T-helper 9 cell (primary cell): Measurements from ENCODE around the gene TRIM46.
"Not testable (repeated sequence)": the region's sequence is repeated elsewhere in the genome, so short reads cannot be mapped to it uniquely, and the experiment has no call there.

Experiments
- DNase-seq: peaks from one replicate; pipeline ENCODE4 v3.0.0-alpha.2; 2020

The TRIM46 gene

GRCh38 chr1:155189926-155190325, 16.3 kb downstream of the TRIM46 start:
- not testable (repeated sequence) for DNase-seq

GRCh38 chr1:155191904-155192303, 18.3 kb downstream of the TRIM46 start:
- no peak for DNase-seq

GRCh38 chr1:155192346-155193274, 19.0 kb downstream of the TRIM46 start:
- DNase-seq, result no peak

- peak; percentile 58 for DNase-seq
Observed at GRCh38 chr1:155193275-155193990, 19.8 kb downstream of the TRIM46 start.

DNA sequence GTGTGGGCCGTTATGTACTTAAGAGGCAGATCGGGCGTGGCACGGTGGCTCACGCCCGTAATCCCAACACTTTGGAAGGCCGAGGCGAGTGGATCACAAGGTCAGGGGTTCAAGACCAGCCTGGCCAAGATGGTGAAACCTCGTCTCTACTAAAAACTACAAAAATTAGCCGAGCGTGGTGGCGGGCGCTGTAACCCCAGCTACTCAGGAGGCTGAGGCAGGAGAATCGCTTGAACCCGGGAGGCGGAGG, 20.3 kb downstream of the TRIM46 start:
- DNase-seq, result not testable (repeated sequence)

DNA sequence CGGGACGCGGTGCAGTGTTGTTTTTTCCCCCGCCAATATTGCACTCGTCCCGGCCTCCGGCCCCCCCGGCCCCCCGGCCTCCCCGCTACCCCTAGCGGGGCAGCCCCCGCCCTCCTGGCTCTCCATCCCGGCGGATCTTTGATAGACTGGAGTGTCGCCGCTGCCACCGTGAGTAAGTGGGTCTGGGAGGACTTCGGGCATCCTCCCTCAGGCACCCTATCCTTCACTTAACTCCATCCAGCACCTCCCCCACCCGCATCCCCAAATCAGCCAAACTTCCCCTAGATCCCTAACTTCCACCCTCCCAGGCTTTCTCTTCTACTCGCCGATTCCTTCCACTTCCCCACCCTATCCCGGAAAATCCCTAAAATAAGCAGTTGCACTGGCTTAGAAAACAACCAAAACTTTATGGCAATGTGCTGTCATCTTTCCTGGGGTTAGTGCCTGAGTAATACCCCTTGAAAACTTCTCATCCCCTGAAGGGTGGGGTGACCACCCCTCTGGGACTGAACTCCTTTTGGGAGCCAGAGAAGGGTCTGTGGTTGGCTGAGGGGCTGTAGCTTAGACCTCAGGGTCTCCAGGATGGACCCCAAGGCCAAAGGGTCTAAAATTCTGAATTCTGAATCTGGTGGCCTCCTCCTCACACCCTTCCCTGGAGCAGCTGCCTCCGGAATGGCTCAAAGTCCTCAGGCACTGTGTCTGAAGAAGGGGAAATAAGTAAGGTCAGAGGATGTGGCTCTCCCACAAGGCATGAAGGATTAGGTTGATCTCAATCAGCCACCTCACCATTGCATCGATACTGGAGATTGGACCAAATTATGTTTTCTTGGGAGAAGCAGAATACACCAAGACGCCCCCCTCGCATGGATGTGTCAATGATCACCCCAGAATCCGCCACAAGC, 21.8 kb downstream of the TRIM46 start:
- DNase-seq, result no peak

DNA sequence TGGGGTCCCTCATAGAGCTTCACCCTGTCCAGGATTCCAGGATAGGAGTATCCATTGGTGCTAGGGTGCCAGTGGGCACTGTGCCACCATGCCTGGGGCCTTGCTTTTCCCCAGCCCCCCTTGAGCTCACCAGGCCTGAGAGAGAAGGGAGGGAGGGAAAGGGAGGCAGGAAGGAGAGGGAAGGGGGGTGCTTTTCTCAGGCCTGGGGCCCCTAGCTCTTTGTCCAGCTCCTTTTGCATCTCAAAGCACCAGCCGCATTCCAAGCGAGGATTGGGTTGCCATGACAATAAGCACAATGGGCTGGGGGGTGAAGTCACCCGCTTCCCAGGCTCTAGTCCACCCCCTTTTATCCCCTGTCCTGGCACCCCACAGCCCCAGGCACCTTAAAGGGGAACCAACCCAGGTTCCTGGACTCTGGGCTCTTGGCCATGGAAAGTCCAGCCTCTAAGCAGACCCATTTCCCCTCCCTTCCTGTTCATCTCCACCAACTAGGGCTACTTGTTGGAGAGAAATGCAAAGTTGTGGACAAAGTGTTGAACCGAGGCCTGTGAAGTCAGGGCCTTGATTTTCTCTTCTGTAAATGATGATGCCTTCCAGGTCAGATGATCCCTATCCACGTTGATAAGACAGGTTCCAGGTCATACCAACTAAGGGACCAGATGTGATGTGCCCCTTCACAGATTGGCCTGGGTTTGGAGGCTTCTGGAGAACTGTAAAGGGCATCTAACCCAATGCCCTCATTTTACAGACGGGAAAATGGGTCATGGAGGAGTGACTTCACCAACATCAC, 22.6 kb downstream of the TRIM46 start:
- DNase-seq, result no peak

GRCh38 chr1:155196893-155197638, 23.4 kb downstream of the TRIM46 start:
- DNase-seq, result no peak

GRCh38 chr1:155197901-155198546, 24.4 kb downstream of the TRIM46 start:
- no peak for DNase-seq

DNA sequence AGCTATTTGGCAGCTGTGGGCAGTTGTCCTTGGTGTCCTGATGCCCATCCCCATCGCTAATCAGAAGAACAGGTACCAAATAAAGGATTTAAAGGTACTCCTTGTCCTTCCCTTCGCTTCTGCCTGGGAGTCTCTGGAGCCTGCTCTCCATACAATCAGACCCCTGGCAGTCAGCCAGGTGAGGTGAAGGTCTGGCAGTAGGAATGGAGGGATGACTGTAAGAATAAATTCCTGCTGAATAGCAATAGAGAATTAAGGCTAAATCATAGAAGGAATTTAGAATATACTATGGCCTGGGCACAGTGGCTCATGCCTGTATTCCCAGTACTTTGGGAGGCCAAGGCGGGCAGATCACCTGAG, 24.9 kb downstream of the TRIM46 start:
- no peak for DNase-seq

GRCh38 chr1:155199792-155200191, 26.1 kb downstream of the TRIM46 start:
- no peak for DNase-seq

DNA sequence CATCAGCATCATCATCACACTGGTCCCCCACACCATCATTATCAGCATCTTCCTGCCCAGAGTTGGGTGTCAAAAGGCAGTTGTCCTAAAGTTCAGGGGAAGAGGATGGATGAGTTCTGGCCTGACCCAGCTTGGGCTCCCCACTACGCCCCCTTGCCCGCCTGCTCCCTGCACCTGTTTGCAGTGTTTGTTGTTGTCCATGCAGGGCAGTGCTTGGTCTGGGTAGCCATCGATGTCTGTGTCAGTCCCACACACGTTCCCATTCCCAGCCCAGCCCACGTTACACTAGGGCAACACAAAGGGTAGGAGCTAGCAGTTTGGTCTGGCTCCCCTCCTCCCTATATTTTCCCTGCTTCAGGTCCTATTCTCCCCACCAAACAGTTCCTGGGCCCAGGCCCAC, 27.3 kb downstream of the TRIM46 start:
- DNase-seq, result no peak

- no peak for DNase-seq
Observed at GRCh38 chr1:155202198-155202597, 28.5 kb downstream of the TRIM46 start.

- DNase-seq, result no peak
Observed at GRCh38 chr1:155202731-155203515, 29.3 kb downstream of the TRIM46 start.

GRCh38 chr1:155205035-155205434, 31.4 kb downstream of the TRIM46 start:
- DNase-seq, result no peak

GRCh38 chr1:155205969-155206593, 32.4 kb downstream of the TRIM46 start:
- DNase-seq, result no peak

DNA sequence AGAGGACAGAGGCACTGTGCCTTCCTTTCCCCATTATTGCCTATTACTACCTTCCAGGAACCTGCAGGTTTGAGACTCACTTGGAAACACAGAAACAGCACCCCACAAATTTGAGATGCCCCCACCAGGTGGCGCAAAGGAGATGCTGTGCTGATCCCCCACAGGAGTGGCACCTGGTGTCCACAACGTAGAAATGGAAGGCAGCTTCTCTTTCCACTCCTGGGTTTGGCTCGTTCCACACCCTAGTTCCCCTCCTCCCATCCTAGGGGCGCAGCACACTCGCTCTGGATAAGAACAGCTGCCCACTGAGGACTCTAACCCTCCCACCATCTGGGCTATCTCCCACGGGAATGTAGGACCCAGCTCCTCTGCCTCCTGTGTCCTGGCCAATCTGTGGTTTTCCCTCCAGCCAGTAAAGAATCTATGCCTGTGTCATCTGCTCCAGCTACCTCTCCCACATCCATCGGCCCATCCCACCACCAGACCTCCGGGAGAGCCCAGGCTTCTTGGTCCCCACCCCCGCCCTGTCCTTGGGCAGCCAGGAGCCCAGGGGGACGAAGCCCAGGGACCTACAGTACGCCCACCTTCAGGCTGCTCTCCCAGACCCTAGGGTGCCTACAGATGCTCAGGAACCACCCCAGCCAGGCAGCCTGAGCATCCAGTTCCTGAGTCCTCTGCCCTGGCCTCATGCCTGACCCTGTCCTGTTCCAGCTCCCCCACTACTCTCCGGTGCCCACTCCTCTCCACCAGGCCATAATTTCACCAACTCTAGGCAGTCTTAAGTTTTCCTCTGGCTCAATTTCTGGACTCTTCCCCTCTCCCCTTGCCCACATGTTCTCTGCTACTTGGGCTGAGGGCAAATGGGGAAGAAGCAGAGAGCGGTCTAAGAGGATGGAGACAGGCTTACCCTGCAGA, 33.5 kb downstream of the TRIM46 start:
- DNase-seq, result peak; percentile 94

- DNase-seq, result no peak
Observed at GRCh38 chr1:155207806-155208540, 34.3 kb downstream of the TRIM46 start, which contains the start of gene THBS3. THBS3 (minus strand) TSS chr1:155207897; CDS start chr1:155207876, 21 bp downstream.
